Natural killer cell (primary cell): ENCODE data around the gene USF2. TPM values are rescaled to one million over a fixed set of nuclear protein-coding genes. Genes with fewer than 3 reads are reported as not detected.

Source experiments
- ATAC-seq, 3 donors: fragments of 150-1000 bp in 2 of 3; fragments of 200-7000 bp in 1 of 3; cut with Tn5 transposase; 1 replicate in 1 of 3; 2 replicates in 2 of 3; pipeline ENCODE4 v1.10.0; 2021; ENCODE audit warnings: mild to moderate bottlenecking in 2 of 3, moderate library complexity in 2 of 3
- DNase-seq, 2 donors: peaks; one replicate each; pipeline versions ENCODE4 v3.0.0 to v3.0.0-alpha.2; 2013 to 2021; ENCODE audit warnings: mixed read lengths in 1 of 2
- H3K27ac ChIP-seq: one replicate; pipeline ENCODE4 v1.5.1; 2013; ENCODE audit warnings: mild to moderate bottlenecking, low read length
- H3K27me3 ChIP-seq: one replicate; pipeline ENCODE4 v1.6.1; 2013; ENCODE audit warnings: low read length; ENCODE audit not compliant: control insufficient read depth, insufficient read depth
- H3K36me3 ChIP-seq: one replicate; pipeline ENCODE4 v1.6.1; 2013; ENCODE audit warnings: low read length; ENCODE audit not compliant: control insufficient read depth, insufficient read depth
- H3K4me1 ChIP-seq: one replicate; pipeline ENCODE4 v1.6.1; 2013; ENCODE audit warnings: low read length; ENCODE audit not compliant: control insufficient read depth, insufficient read depth
- H3K4me3 ChIP-seq: one replicate; pipeline ENCODE4 v1.5.1; 2013; ENCODE audit warnings: low read length
- H3K9me3 ChIP-seq: one replicate; pipeline ENCODE4 v1.6.1; 2013; ENCODE audit warnings: low read length; ENCODE audit not compliant: control insufficient read depth, insufficient read depth
- H3K27ac Mint-ChIP-seq, 2 donors: one replicate each; pipeline ENCODE4 v1.8.0; 2022; ENCODE audit warnings: mild to moderate bottlenecking in 2 of 2, mixed read lengths in 2 of 2, moderate library complexity in 1 of 2
- H3K27me3 Mint-ChIP-seq, 2 donors: one replicate each; pipeline ENCODE4 v1.8.0; 2022; ENCODE audit warnings: low read depth in 2 of 2, mixed read lengths in 2 of 2
- H3K36me3 Mint-ChIP-seq: one replicate; pipeline ENCODE4 v1.8.0; 2022; ENCODE audit warnings: mixed read lengths
- H3K4me1 Mint-ChIP-seq, 2 donors: one replicate each; pipeline ENCODE4 v1.8.0; 2022; ENCODE audit warnings: mixed read lengths in 2 of 2
- H3K4me3 Mint-ChIP-seq: one replicate; pipeline ENCODE4 v1.8.0; 2022; ENCODE audit warnings: mild to moderate bottlenecking, moderate library complexity, mixed read lengths
- H3K9me3 Mint-ChIP-seq, 2 donors: one replicate each; pipeline ENCODE4 v1.8.0; 2022; ENCODE audit warnings: mixed read lengths in 2 of 2
- CTCF ChIP-seq: fragments of 200-600 bp; IDR thresholded peaks from one replicate; pipeline ENCODE4 v1.8.0; 2022; ENCODE audit warnings: antibody characterized with exemption
- WGBS: methylation state at CpG from one replicate; pipeline ENCODE4 v1.1.7; 2013; ENCODE audit warnings: missing lambda C conversion rate; ENCODE audit not compliant: insufficient coverage; 5-methylcytosine and 5-hydroxymethylcytosine counted together
- intact Hi-C: fragments of 100-400 bp; cut with micrococcal nuclease; formaldehyde crosslinking; loops from one replicate; pipeline ENCODE4 v1.14.2; 2022
- total RNA-seq, 4 donors: library from RNA; stranded (reverse); fragments of 120-200 nt in 1 of 4; gene quantifications; one replicate each; pipeline versions ENCODE4 v1.2.3 to v1.2.4, GENCODE V29; 2013 to 2022

USF2 gene
- total RNA-seq, 3 donors from 2014 or later (not counting 1 experiment from before 2014, with no cell fraction given): 243 to 253 (median 250) TPM

DNA sequence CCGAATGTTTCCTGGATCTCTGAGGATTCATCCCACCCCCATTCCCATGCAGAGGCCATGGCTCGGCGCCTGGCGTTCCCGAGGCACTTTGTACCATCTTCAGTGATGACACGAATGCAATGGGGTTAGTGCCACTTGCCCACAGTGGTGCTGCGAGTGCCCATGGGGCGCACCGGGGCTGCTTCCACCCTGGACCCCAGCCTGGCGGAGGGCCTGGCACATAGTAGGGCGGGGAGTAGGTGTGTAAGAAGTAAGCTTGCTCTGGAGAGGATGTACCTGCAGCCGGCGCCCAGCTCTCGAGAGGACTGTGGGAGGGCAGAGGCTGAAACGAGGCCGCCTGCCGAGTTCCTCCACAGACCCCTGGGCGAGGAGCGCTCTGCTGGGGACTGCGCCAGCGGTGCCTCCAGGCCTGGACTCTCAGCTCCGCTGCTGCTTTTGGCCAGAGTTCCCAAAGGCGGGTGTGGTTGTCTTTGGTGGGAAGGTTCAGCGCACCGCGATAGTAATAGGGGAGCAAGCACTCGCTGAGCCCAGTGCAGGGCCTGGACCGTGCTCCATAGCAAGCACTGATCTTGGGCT lies 8.0 kb downstream of the USF2 start:
- H3K9me3 ChIP-seq: no peaks in the 10 kb centered on the region
- ATAC-seq: no peak
- peaks cover 55% of the 10 kb centered on the region for H3K36me3 ChIP-seq
- Mint-ChIP-seq H3K9me3 (no peaks in the 10 kb centered on the region), H3K27ac (no peak overlapping the region), H3K4me1 (peaks cover 5 to 30% of the 10 kb centered on the region in 2 donors), H3K27me3 (no peaks in the 10 kb centered on the region), H3K36me3 (peaks cover 7% of the 10 kb centered on the region), H3K4me3 (no peak overlapping the region)
- WGBS: 94% methylated on average over 28 of the region's 28 CpGs
- DNase-seq: no peak
- no peaks in the 10 kb centered on the region for H3K27me3 ChIP-seq
- peaks cover 15% of the 10 kb centered on the region for H3K4me1 ChIP-seq
- no peak overlapping the region for H3K27ac ChIP-seq
- intact Hi-C loops: no loop called here
- no peak overlapping the region for H3K4me3 ChIP-seq
- TF ChIP-seq CTCF: no peak

DNA sequence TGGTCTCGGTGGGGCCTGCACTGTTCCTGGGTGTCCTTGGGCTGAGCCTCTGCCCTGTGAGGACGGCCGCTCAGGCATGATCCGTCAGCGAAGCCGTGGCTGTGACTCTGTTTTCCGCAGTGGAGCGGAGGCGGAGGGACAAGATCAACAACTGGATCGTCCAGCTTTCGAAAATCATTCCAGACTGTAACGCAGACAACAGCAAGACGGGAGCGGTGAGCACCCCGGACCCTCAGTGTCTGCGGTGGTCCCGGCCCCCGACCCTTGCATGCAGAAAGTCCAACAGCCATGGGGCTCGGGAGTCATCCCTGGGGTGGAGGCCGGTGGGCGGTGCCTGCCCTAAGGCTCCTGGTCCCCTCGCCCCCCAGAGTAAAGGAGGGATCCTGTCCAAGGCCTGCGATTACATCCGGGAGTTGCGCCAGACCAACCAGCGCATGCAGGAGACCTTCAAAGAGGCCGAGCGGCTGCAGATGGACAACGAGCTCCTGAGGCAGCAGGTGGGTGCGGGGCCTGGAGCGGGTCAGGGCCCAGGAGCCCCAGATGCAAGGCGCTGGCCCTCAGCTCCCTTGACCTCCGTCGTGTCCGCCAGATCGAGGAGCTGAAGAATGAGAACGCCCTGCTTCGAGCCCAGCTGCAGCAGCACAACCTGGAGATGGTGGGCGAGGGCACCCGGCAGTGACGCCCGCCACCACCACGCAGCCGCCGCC lies 10.0 kb downstream of the USF2 start:
- H3K27ac Mint-ChIP-seq: no peak overlapping the region
- no peaks in the 10 kb centered on the region for H3K9me3 Mint-ChIP-seq
- peaks cover 7% of the 10 kb centered on the region for H3K36me3 Mint-ChIP-seq
- no peaks in the 10 kb centered on the region for H3K9me3 ChIP-seq
- H3K4me1 ChIP-seq: peaks cover 10% of the 10 kb centered on the region
- H3K27me3 ChIP-seq: no peaks in the 10 kb centered on the region
- 96% methylated on average over 45 of the region's 45 CpGs for WGBS
- peaks cover 8 to 13% of the 10 kb centered on the region in 2 donors for H3K27me3 Mint-ChIP-seq
- H3K4me3 Mint-ChIP-seq: no peak overlapping the region
- TF ChIP-seq CTCF: no peak
- ATAC-seq (no peak), DNase-seq (no peak)
- peaks cover 41% of the 10 kb centered on the region for H3K36me3 ChIP-seq
- intact Hi-C loops: no loop called here
- H3K4me1 Mint-ChIP-seq: peaks cover 5 to 16% of the 10 kb centered on the region in 2 donors
- H3K4me3 ChIP-seq: no peak overlapping the region
- no peak overlapping the region for H3K27ac ChIP-seq

GRCh38 chr19:35279374-35279773 lies 10.6 kb downstream of the USF2 start:
- H3K27ac ChIP-seq: no peak overlapping the region
- H3K4me3 ChIP-seq: no peak overlapping the region
- H3K27me3 Mint-ChIP-seq: peaks cover 8 to 17% of the 10 kb centered on the region in 2 donors
- peaks cover 7% of the 10 kb centered on the region for H3K36me3 Mint-ChIP-seq
- H3K9me3 ChIP-seq: no peaks in the 10 kb centered on the region
- no peaks in the 10 kb centered on the region for H3K27me3 ChIP-seq
- peaks cover 10% of the 10 kb centered on the region for H3K4me1 ChIP-seq
- H3K36me3 ChIP-seq: peaks cover 35% of the 10 kb centered on the region
- peaks cover 1 to 10% of the 10 kb centered on the region in 2 donors for H3K4me1 Mint-ChIP-seq
- ATAC-seq (no peak), DNase-seq (no peak)
- no peaks in the 10 kb centered on the region for H3K9me3 Mint-ChIP-seq
- 92% methylated on average over 11 of the region's 11 CpGs for WGBS
- H3K4me3 Mint-ChIP-seq: no peak overlapping the region
- intact Hi-C loops: no loop called here
- no peak for TF ChIP-seq CTCF
- no peak overlapping the region for H3K27ac Mint-ChIP-seq
